Right lobe of liver (tissue), 6 donors: ENCODE measurements around the gene LIPA. TPM values are rescaled to one million over a fixed set of nuclear protein-coding genes. Genes with fewer than 3 reads are reported as not detected.

ENCODE experiments used
- ATAC-seq, 4 donors: fragments of 200-7000 bp; cut with Tn5 transposase; one replicate each; pipeline ENCODE4 v1.9.1; 2020; ENCODE audit warnings: mild to moderate bottlenecking in 4 of 4, moderate library complexity in 4 of 4
- DNase-seq, 3 donors: peaks; one replicate each; pipeline ENCODE4 v3.0.0-alpha.2; 2020
- H3K27ac ChIP-seq, 3 donors: fragments of 200-600 bp; one replicate each; pipeline ENCODE4 v1.8.0; 2022
- H3K27me3 ChIP-seq, 2 donors: fragments of 200-600 bp; one replicate each; pipeline ENCODE4 v1.8.0; 2022
- H3K36me3 ChIP-seq, 4 donors: fragments of 200-600 bp; sonication (generic) in 1 of 4; one replicate each; pipeline versions ENCODE4 v1.5.1 to v1.8.0; 2017 to 2022; ENCODE audit warnings: control low read depth in 1 of 4
- H3K4me1 ChIP-seq, 4 donors: fragments of 200-600 bp; sonication (generic) in 1 of 4; one replicate each; pipeline versions ENCODE4 v1.5.1 to v1.8.0; 2017 to 2022; ENCODE audit warnings: control low read depth in 1 of 4
- H3K4me3 ChIP-seq, 3 donors: fragments of 200-600 bp; one replicate each; pipeline ENCODE4 v1.8.0; 2022
- H3K9me3 ChIP-seq, 4 donors: fragments of 200-600 bp; sonication (generic) in 1 of 4; one replicate each; pipeline versions ENCODE4 v1.5.1 to v1.8.0; 2017 to 2022; ENCODE audit warnings: control low read depth in 1 of 4
- POLR2A ChIP-seq: fragments of 450-650 bp; IDR thresholded peaks from one replicate; pipeline ENCODE4 v1.6.1; 2017; ENCODE audit warnings: antibody characterized with exemption, mild to moderate bottlenecking
- WGBS: methylation state at CpG from one replicate; pipeline ENCODE4 v1.1.6; 2018; ENCODE audit warnings: low coverage, low lambda C conversion rate; ENCODE audit not compliant: insufficient coverage; ENCODE audit errors: missing lambda C conversion rate; 5-methylcytosine and 5-hydroxymethylcytosine counted together
- intact Hi-C, 2 donors: fragments of 100-400 bp; cut with DNase I; formaldehyde crosslinking; loops; one replicate each; pipeline versions ENCODE4 v1.11.2 to v1.14.1; 2022
- total RNA-seq, 6 experiments: library from RNA; depleted of rRNA in 2 of 6; stranded (reverse); fragments of >200 nt in 2 of 6; fragmentation: NEBNext Ultra II Directional in 3 of 6; extraction: Animal tissue kit (Norgen Biotek cat#: 25700) in 3 of 6; gene quantifications; one replicate each; pipeline versions ENCODE4 v1.1.0 to v1.2.4, GENCODE V29; 2016 to 2023
- TF ChIP-seq, protein P1 (sequence below), 4 donors: fragments of 200-600 bp in 3 of 4; fragments of 450-650 bp in 1 of 4; IDR thresholded peaks; one replicate each; pipeline versions ENCODE4 v1.5.1 to v1.8.0; 2016 to 2022; ENCODE audit warnings: antibody characterized with exemption in 4 of 4, mild to moderate bottlenecking in 2 of 4
- donor health status: DM: no; HTN: yes; CAD: no.
- donor health status: DM: no; HTN: no; CAD: no.
- donor health status: DM: no; HTN: no; CAD: no.
- donor health status: DM: no; HTN: yes; CAD: no.
- donor health status: DM: no; HTN: yes; CAD: no.

LIPA gene
- total RNA-seq, 6 experiments from 2014 or later = 52.4 to 179 (median 58.4) TPM

DNA sequence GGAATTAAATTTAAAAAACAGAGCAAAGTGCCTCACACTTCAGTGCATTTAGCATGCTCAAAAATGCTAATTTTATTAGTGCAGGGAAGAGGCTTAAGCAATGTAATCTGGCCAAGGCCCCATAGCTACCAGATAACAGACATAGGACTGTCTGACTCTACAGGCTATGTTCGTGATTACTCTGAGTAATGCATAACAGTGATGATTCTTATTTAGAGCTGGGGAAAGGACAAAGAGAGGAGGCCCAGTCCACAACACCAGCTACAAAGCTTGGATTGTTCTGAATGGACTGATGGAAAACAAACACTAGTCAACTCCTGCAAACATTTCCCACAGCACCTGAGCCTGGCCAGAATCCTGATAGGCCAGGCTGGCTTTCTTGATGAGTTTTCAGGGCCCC, 36.1 kb downstream of the LIPA start:
- Histone ChIP-seq H3K36me3 (peaks cover 0 to 15% (median 5%) of the 10 kb centered on the region in 4 donors), H3K4me1 (peaks cover 0 to 35% (median 15%) of the 10 kb centered on the region in 4 donors), H3K9me3 (no peaks in the 10 kb centered on the region), H3K4me3 (no peak overlapping the region), H3K27ac (no peak overlapping the region), H3K27me3 (no peaks in the 10 kb centered on the region)
- no peak for DNase-seq
- 88% methylated on average over 1 of the region's 1 CpG for WGBS
- TF ChIP-seq, protein P1, sequence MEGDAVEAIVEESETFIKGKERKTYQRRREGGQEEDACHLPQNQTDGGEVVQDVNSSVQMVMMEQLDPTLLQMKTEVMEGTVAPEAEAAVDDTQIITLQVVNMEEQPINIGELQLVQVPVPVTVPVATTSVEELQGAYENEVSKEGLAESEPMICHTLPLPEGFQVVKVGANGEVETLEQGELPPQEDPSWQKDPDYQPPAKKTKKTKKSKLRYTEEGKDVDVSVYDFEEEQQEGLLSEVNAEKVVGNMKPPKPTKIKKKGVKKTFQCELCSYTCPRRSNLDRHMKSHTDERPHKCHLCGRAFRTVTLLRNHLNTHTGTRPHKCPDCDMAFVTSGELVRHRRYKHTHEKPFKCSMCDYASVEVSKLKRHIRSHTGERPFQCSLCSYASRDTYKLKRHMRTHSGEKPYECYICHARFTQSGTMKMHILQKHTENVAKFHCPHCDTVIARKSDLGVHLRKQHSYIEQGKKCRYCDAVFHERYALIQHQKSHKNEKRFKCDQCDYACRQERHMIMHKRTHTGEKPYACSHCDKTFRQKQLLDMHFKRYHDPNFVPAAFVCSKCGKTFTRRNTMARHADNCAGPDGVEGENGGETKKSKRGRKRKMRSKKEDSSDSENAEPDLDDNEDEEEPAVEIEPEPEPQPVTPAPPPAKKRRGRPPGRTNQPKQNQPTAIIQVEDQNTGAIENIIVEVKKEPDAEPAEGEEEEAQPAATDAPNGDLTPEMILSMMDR (IDR thresholded peaks at IDR 0.05) = no peak
- no peak for TF ChIP-seq POLR2A
- no peak for ATAC-seq
- intact Hi-C loops = no loop called here

DNA sequence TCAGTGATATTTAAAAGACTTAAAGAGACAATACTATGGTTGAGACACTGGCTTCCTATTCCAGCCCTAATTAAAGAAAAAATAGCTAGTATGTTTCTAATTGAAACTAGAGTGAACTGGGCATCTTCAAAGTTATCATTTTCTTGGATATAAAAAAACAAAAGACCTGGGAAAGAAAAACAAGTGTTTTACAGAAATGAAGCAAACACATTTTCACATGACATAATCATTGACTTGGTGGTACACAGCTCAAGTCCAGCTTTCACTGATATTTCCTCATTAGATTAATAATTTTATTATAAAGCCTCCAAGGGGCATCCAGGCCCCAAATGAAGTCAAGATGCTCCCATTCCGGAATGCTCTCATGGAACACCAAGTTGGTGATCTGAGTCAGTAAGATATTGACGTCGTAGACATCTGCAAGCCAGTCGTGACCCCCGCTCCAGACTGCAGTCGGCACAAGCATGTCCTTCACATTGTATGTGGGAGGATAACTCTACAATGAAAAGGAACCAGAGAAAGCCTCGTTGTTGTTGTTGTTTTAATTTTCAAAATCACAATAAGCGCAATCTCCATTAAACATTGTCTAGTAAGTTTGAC, 36.9 kb downstream of the LIPA start:
- WGBS = 76% methylated on average over 8 of the region's 8 CpGs
- peaks cover 0 to 15% (median 5%) of the 10 kb centered on the region in 4 donors for H3K36me3 ChIP-seq
- no peak overlapping the region for H3K4me3 ChIP-seq
- ATAC-seq (no peak), DNase-seq (no peak)
- TF ChIP-seq POLR2A = no peak
- TF ChIP-seq, protein P1 (IDR thresholded peaks at IDR 0.05) = no peak
- H3K27ac ChIP-seq = no peak overlapping the region
- H3K4me1 ChIP-seq = peaks cover 0 to 27% (median 11%) of the 10 kb centered on the region in 4 donors
- intact Hi-C loops = no loop called here
- H3K27me3 ChIP-seq = no peaks in the 10 kb centered on the region
- H3K9me3 ChIP-seq = no peaks in the 10 kb centered on the region

DNA sequence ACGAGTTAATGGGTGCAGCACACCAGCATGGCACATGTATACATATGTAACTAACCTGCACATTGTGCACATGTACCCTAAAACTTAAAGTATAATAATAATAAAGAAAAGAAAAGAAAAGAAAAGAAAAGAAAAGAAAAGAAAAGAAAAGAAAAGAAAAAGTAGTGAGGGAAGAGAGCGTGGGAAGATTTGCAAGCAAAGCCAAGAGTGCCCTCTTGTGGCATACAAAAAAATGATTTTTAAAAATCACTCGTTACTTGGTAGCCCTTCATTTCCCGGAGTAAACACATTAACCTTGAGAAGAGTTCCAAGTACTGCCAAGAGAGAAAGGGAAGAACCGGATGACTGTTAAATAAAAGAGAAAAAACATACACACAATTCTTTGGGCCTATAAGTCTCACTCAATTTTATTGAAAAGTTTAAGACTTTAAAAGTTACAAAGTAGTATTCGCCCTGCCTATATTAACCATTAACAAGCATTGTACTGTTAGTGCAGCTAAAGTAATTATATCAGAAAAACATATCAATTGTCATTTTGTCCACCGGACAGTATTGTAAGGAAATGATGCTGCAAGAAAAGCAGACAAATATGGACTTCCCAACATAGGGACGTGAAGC, 38.3 kb downstream of the LIPA start:
- no peaks in the 10 kb centered on the region for H3K9me3 ChIP-seq
- ATAC-seq = peak; percentile 79 to 85 (median 82)
- DNase-seq = no peak
- H3K36me3 ChIP-seq = peaks cover 0 to 15% (median 5%) of the 10 kb centered on the region in 4 donors
- WGBS = 24% methylated on average over 7 of the region's 8 CpGs
- TF ChIP-seq, protein P1 (IDR thresholded peaks at IDR 0.05) = peak; percentile 58 to 70 (median 62)
- TF ChIP-seq POLR2A = no peak
- no peak overlapping the region for H3K27ac ChIP-seq
- intact Hi-C loops = no loop called here
- peaks cover 0 to 3% of the 10 kb centered on the region in 2 donors for H3K27me3 ChIP-seq
- peaks cover 0 to 13% (median 4%) of the 10 kb centered on the region in 4 donors for H3K4me1 ChIP-seq
- no peak overlapping the region for H3K4me3 ChIP-seq

DNA sequence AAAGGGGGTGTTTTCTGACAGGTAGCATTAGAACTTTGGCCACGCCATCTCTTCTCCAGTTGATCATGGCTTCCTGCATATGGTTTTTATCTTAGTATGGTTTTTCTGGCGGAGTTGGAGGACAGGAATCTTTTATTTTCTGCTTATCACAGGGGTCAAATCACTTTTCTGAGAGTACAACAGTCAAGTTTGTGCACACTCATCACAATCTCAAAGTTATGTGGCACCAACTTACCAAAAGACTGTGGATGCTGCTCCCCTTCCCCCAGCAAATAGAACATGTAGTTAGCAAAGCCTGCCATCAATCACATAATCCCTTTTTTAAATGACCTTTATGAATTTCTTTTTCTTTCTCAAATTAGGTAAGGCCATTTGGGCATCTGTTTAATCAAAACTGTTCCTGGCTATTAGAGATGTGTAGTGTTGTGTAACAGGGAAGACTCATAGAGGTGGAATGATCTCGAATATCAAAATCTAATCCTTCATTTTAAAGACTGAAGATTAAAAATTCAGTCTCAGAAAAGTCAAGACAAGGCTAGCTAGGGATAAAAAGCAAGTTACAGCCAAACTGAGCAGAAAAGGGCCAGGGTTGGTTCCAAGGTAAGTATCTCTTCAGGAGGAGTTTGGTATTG, 40.7 kb downstream of the LIPA start:
- TF ChIP-seq, protein P1 (IDR thresholded peaks at IDR 0.05) = no peak
- TF ChIP-seq POLR2A = no peak
- 79% methylated on average over 3 of the region's 3 CpGs for WGBS
- Histone ChIP-seq H3K9me3 (no peaks in the 10 kb centered on the region), H3K27ac (no peak overlapping the region), H3K36me3 (peaks cover 0 to 15% (median 5%) of the 10 kb centered on the region in 4 donors), H3K4me1 (peaks cover 0 to 19% (median 6%) of the 10 kb centered on the region in 4 donors), H3K4me3 (no peak overlapping the region), H3K27me3 (peaks cover 0 to 24% of the 10 kb centered on the region in 2 donors)
- ATAC-seq = no peak
- DNase-seq = no peak
- intact Hi-C loops = no loop called here
